Osteocyte (in vitro differentiated cells): ENCODE results near the gene RASL12. TPM values are rescaled to one million over a fixed set of nuclear protein-coding genes. Genes with fewer than 3 reads are reported as not detected.

Experiments used
- DNase-seq: peaks from one replicate; pipeline ENCODE4 v3.0.0; 2021; ENCODE audit warnings: mixed read lengths; ENCODE audit not compliant: unreplicated experiment; ENCODE audit errors: extremely low spot score
- H3K27ac Mint-ChIP-seq: one replicate; pipeline ENCODE4 v1.8.0; 2021; ENCODE audit warnings: mild to moderate bottlenecking, mixed read lengths; ENCODE audit not compliant: unreplicated experiment
- H3K27me3 Mint-ChIP-seq: one replicate; pipeline ENCODE4 v1.8.0; 2021; ENCODE audit warnings: mixed read lengths; ENCODE audit not compliant: unreplicated experiment
- H3K36me3 Mint-ChIP-seq: one replicate; pipeline ENCODE4 v1.8.0; 2021; ENCODE audit warnings: mixed read lengths; ENCODE audit not compliant: unreplicated experiment
- H3K4me1 Mint-ChIP-seq: one replicate; pipeline ENCODE4 v1.8.0; 2021; ENCODE audit warnings: mixed read lengths; ENCODE audit not compliant: unreplicated experiment
- H3K4me3 Mint-ChIP-seq: one replicate; pipeline ENCODE4 v1.8.0; 2021; ENCODE audit warnings: mild to moderate bottlenecking, moderate library complexity, mixed read lengths; ENCODE audit not compliant: unreplicated experiment
- H3K9me3 Mint-ChIP-seq: one replicate; pipeline ENCODE4 v1.8.0; 2021; ENCODE audit warnings: mixed read lengths; ENCODE audit not compliant: unreplicated experiment
- total RNA-seq: library from RNA; stranded (reverse); gene quantifications from 2 replicates; pipeline ENCODE4 v1.2.1, GENCODE V29; 2021
- TF ChIP-seq, protein P1 (sequence below): fragments of 200-600 bp; sonication (generic); IDR thresholded peaks from 2 replicates; pipeline ENCODE4 v1.5.0; 2021; ENCODE audit warnings: antibody characterized with exemption, mild to moderate bottlenecking, moderate library complexity

Gene RASL12
- total RNA-seq, 1 donor from 2014 or later: 0.78 TPM

DNA sequence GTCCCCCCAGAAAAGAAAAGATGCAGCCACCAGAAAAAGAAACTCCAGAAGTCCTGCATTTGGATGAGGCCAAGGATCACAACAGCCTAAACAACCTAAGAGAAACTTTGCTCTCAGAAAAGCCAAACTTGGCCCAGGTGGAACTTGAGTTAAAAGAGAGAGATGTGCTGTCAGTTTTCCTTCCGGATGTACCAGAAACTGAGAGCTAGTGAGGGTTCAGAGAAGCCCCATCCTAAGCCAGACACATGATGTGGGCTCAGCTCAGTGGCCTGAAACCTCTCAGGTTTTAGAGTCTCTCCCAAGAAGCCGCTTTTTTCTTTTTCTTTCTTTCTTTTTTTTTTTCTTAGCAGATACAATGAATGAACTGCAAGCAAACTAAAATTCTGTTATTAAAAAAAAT lies 14.8 kb downstream of the RASL12 start:
- peaks cover 32% of the 10 kb centered on the region for H3K4me1 Mint-ChIP-seq
- no peak for DNase-seq
- H3K27ac Mint-ChIP-seq: no peak overlapping the region
- TF ChIP-seq, protein P1, sequence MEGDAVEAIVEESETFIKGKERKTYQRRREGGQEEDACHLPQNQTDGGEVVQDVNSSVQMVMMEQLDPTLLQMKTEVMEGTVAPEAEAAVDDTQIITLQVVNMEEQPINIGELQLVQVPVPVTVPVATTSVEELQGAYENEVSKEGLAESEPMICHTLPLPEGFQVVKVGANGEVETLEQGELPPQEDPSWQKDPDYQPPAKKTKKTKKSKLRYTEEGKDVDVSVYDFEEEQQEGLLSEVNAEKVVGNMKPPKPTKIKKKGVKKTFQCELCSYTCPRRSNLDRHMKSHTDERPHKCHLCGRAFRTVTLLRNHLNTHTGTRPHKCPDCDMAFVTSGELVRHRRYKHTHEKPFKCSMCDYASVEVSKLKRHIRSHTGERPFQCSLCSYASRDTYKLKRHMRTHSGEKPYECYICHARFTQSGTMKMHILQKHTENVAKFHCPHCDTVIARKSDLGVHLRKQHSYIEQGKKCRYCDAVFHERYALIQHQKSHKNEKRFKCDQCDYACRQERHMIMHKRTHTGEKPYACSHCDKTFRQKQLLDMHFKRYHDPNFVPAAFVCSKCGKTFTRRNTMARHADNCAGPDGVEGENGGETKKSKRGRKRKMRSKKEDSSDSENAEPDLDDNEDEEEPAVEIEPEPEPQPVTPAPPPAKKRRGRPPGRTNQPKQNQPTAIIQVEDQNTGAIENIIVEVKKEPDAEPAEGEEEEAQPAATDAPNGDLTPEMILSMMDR: no peak
- H3K27me3 Mint-ChIP-seq: no peaks in the 10 kb centered on the region
- H3K36me3 Mint-ChIP-seq: peaks cover 1% of the 10 kb centered on the region
- H3K9me3 Mint-ChIP-seq: no peaks in the 10 kb centered on the region
- H3K4me3 Mint-ChIP-seq: no peak overlapping the region

DNA sequence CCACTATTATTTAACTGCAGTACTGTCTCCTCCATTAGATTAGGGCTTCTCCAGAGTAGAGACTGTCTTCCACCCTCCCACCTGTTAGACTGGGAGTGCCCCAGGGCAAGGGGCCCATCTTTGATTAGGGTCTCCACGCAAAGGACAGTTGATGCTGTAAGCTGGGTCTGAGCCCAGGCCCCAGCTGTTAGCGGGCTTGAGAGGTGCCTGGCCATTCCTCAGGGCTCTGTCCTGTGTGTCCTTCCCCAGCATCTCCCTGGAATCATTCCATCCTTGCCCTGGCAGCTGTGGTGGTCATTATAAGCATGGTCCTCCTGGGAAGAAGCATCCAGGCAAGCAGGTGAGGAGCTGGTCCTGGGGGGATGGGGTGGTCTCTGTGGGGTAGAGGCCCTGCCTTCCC lies 16.5 kb downstream of the RASL12 start:
- Mint-ChIP-seq H3K36me3 (peaks cover 1% of the 10 kb centered on the region), H3K27ac (no peak overlapping the region), H3K9me3 (no peaks in the 10 kb centered on the region), H3K27me3 (no peaks in the 10 kb centered on the region), H3K4me3 (no peak overlapping the region), H3K4me1 (peaks cover 23% of the 10 kb centered on the region)
- DNase-seq: no peak
- TF ChIP-seq, protein P1: no peak

DNA sequence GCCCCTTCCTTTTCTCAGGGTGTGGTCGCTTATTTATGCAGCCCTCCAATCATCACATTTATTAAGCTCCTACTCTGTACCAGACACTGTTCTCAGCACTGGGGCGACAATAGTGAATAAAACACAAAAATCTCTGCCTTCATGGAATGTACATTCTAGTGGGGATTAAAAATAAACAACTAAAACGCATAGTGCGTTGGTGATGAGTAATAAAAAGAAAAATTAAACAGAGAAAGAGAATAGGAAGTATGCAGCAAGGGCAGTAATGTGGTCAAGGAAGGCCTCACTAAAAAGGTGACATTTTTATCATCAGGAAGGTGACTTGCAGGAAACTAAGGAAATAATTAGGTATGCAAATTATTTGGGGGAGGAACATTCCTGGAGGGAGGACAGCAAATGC lies 17.5 kb downstream of the RASL12 start:
- H3K4me3 Mint-ChIP-seq: peak overlapping the region; percentile 64
- peak overlapping the region; percentile 9 for H3K27ac Mint-ChIP-seq
- H3K27me3 Mint-ChIP-seq: no peaks in the 10 kb centered on the region
- peaks cover 16% of the 10 kb centered on the region for H3K4me1 Mint-ChIP-seq
- no peaks in the 10 kb centered on the region for H3K9me3 Mint-ChIP-seq
- peaks cover 1% of the 10 kb centered on the region for H3K36me3 Mint-ChIP-seq
- TF ChIP-seq, protein P1: no peak
- no peak for DNase-seq

DNA sequence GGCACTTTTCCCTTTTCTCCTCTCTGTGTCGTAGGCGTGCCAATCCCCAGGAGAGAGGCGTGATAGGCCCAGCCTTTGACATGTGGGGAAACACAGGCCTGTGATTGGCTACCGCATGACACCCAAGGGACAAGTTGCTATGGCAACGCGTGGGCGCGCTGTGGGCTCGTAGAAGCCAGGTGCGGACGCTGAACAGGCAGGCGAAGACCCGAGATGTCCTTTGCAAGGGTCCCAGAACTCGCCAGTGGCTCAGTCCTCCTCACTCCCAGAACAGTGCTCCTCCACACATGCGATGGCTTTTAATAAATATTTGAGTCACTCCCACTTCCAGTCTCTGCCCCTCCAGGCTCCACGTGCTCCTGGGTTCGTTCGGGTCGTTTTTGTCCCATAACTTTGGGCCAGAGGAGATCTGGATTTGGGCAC lies 18.4 kb downstream of the RASL12 start:
- Mint-ChIP-seq H3K4me3 (peak overlapping the region; percentile 64), H3K27ac (peak overlapping the region; percentile 23), H3K27me3 (no peaks in the 10 kb centered on the region), H3K36me3 (peaks cover 1% of the 10 kb centered on the region), H3K4me1 (peaks cover 18% of the 10 kb centered on the region), H3K9me3 (no peaks in the 10 kb centered on the region)
- DNase-seq: peak; percentile 95
- TF ChIP-seq, protein P1: no peak

DNA sequence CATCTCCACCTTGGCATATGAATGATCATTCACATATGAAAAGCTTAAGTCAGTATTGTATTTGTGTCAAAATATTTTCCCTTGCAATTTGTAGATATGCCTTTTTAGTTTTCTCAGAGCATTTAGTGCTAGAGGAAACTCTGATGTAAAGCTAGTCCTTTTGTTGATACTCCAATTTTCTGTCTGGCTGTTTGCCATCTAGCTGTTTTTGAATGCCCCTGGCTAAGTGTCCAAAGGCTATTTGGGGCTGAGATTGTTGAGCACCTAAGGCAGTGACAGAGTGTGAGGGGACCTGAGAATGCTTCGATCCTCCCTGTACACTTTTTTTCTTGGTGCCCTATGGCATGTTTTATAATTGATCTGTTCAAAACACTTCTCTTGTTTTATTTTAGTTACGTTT lies 19.6 kb downstream of the RASL12 start:
- Mint-ChIP-seq H3K4me3 (no peak overlapping the region), H3K27ac (no peak overlapping the region), H3K4me1 (peaks cover 18% of the 10 kb centered on the region), H3K9me3 (no peaks in the 10 kb centered on the region), H3K27me3 (no peaks in the 10 kb centered on the region), H3K36me3 (peaks cover 1% of the 10 kb centered on the region)
- DNase-seq: no peak
- TF ChIP-seq, protein P1: no peak
